ENCODE data around the gene PFKFB3. TPM values are rescaled to one million over a fixed set of nuclear protein-coding genes. Genes with fewer than 3 reads are reported as not detected.
A peak's percentile ranks its signal among the peaks of the same experiment; 100 is the strongest.

The PFKFB3 gene
- total and polyA plus RNA-seq, 2 of the 13 experiments (the other 11 are each of a cell fraction or from before 2014, with no cell fraction given) = 1.2 to 13.3 TPM

DNA sequence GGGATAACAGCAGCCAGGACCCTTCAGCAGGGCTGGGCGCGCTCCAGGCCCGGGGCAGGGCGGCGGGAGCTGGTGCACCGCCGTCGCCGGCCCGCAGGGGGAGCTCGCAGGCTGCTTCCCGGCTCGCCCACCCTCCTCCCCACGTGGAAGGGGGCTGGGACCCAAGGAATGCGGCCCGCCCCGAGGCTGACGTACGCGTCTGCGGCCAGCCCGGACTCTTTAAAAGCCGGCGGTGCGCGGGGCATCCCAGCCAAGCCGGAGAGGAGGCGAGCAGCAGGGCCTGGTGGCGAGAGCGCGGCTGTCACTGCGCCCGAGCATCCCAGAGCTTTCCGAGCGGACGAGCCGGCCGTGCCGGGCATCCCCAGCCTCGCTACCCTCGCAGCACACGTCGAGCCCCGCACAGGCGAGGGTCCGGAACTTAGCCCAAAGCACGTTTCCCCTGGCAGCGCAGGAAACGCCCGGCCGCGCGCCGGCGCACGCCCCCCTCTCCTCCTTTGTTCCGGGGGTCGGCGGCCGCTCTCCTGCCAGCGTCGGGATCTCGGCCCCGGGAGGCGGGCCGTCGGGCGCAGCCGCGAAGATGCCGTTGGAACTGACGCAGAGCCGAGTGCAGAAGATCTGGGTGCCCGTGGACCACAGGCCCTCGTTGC is at the start of gene PFKFB3 (continued):
- TF ChIP-seq ZNF501 (CRISPR knock-in tag; IDR thresholded peaks at IDR 0.05) = peak; percentile 57
- peak; percentile 89; the same call in 1 of the 2 replicates for TF ChIP-seq ZNF790 (CRISPR knock-in tag; IDR thresholded peaks at IDR 0.05; ENCODE audit: borderline replicate concordance)
- TF ChIP-seq NFE2L1 (CRISPR knock-in tag; IDR thresholded peaks at IDR 0.05; ENCODE audit: borderline replicate concordance) = no peak
- TF ChIP-seq ZBTB42 (CRISPR knock-in tag; IDR thresholded peaks at IDR 0.05) = no peak; the same call in 1 of the 2 replicates
- TF ChIP-seq, protein P1, sequence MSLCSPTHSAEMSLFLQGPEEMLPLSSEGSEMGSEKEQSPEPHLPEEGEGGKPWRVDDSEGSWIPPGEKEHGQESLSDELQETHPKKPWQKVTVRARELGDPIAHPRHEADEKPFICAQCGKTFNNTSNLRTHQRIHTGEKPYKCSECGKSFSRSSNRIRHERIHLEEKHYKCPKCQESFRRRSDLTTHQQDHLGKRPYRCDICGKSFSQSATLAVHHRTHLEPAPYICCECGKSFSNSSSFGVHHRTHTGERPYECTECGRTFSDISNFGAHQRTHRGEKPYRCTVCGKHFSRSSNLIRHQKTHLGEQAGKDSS (CRISPR knock-in tag; IDR thresholded peaks at IDR 0.05; ENCODE audit: borderline replicate concordance, low read depth) = peak; percentile 82; the same call in 1 of the 2 replicates
- 0 out of 2 replicates have a peak, but pooled peaks have one; percentile 39 for TF ChIP-seq CBX5 (CRISPR knock-in tag; IDR thresholded peaks at IDR 0.05; ENCODE audit: borderline replicate concordance)
- TF ChIP-seq SRSF1 (optimal IDR thresholded peaks at IDR 0.05; ENCODE audit: low read depth, low read length) = peak; percentile 77
- TF ChIP-seq ZNF670 (CRISPR knock-in tag; IDR thresholded peaks at IDR 0.05; ENCODE audit: borderline replicate concordance) = 0 out of 2 replicates have a peak, but pooled peaks have one; percentile 72
- TF ChIP-seq, protein P2, sequence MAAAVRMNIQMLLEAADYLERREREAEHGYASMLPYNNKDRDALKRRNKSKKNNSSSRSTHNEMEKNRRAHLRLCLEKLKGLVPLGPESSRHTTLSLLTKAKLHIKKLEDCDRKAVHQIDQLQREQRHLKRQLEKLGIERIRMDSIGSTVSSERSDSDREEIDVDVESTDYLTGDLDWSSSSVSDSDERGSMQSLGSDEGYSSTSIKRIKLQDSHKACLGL (CRISPR knock-in tag; IDR thresholded peaks at IDR 0.05) = peak; percentile 74
- peak; percentile 62; the same call in 1 of the 2 replicates for TF ChIP-seq SP4 (CRISPR knock-in tag; IDR thresholded peaks at IDR 0.05)
- TF ChIP-seq, protein P3, sequence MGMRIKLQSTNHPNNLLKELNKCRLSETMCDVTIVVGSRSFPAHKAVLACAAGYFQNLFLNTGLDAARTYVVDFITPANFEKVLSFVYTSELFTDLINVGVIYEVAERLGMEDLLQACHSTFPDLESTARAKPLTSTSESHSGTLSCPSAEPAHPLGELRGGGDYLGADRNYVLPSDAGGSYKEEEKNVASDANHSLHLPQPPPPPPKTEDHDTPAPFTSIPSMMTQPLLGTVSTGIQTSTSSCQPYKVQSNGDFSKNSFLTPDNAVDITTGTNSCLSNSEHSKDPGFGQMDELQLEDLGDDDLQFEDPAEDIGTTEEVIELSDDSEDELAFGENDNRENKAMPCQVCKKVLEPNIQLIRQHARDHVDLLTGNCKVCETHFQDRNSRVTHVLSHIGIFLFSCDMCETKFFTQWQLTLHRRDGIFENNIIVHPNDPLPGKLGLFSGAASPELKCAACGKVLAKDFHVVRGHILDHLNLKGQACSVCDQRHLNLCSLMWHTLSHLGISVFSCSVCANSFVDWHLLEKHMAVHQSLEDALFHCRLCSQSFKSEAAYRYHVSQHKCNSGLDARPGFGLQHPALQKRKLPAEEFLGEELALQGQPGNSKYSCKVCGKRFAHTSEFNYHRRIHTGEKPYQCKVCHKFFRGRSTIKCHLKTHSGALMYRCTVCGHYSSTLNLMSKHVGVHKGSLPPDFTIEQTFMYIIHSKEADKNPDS (CRISPR knock-in tag; IDR thresholded peaks at IDR 0.05) = 0 out of 2 replicates have a peak, but pooled peaks have one; percentile 21
- TF ChIP-seq ZNF569 (CRISPR knock-in tag; IDR thresholded peaks at IDR 0.05; ENCODE audit: borderline replicate concordance) = no peak
- peak; percentile 79; the same call in 1 of the 2 replicates for TF ChIP-seq ZNF230 (CRISPR knock-in tag; IDR thresholded peaks at IDR 0.05)
- TF ChIP-seq CENPT (CRISPR knock-in tag; IDR thresholded peaks at IDR 0.05; ENCODE audit: low read depth) = peak; percentile 77; the same call in 1 of the 2 replicates
- TF ChIP-seq TIGD3 (CRISPR knock-in tag; IDR thresholded peaks at IDR 0.05; ENCODE audit: borderline replicate concordance) = no peak
- peak; percentile 63 for TF ChIP-seq BCL6 (CRISPR knock-in tag; IDR thresholded peaks at IDR 0.05)
- TF ChIP-seq ZNF563 (CRISPR knock-in tag; IDR thresholded peaks at IDR 0.05) = peak; percentile 81
- peak; percentile 77; the same call in 1 of the 2 replicates for TF ChIP-seq KDM3A (CRISPR knock-in tag; IDR thresholded peaks at IDR 0.05; ENCODE audit: low read depth)
- TF ChIP-seq FOXA3 (CRISPR knock-in tag; IDR thresholded peaks at IDR 0.05) = peak; percentile 45; the same call in 1 of the 2 replicates
- peak; percentile 52; the same call in 1 of the 2 replicates for TF ChIP-seq PHF8 (CRISPR knock-in tag; IDR thresholded peaks at IDR 0.05)
- TF ChIP-seq TFAP4 (IDR thresholded peaks at IDR 0.05; ENCODE audit: borderline replicate concordance, low read depth) = peak; percentile 39; the same call in 1 of the 2 replicates
- TF ChIP-seq, protein P4, sequence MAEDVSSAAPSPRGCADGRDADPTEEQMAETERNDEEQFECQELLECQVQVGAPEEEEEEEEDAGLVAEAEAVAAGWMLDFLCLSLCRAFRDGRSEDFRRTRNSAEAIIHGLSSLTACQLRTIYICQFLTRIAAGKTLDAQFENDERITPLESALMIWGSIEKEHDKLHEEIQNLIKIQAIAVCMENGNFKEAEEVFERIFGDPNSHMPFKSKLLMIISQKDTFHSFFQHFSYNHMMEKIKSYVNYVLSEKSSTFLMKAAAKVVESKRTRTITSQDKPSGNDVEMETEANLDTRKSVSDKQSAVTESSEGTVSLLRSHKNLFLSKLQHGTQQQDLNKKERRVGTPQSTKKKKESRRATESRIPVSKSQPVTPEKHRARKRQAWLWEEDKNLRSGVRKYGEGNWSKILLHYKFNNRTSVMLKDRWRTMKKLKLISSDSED (CRISPR knock-in tag; IDR thresholded peaks at IDR 0.05) = peak; percentile 89
